SW 1271 (cell line): ENCODE measurements around the gene ANO7.

Experiments used
- DNase-seq, 2 experiments: peaks; one replicate each; lab custom pipeline; 2025; lab: John Stamatoyannopoulos, UW

ANO7 gene

DNA sequence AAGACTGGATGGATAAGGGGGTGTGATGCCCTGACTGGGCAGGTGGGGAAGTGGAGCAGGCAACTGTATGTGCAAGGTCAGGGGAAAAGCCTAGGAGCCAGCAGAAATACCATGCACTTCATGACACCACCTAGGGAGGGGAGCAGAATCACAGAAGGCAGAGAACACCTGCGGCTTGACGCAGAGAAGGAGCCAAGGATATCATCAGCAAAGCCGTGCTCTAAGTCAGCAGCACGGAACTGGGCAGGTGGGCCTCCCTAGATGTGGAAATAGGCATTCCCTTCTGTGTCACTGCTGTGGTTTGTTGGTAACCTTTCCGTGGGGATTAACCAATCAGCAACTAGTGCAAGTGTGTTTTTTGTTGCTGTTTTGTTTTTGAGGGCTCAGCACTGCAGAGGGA, 85.7 kb downstream of the ANO7 start:
- DNase-seq: no peak
